GM23248 (cell line): ENCODE data around the gene TCOF1.

Source experiments
- EZH2 ChIP-seq: fragments of 200-600 bp; sonication (generic); IDR thresholded peaks from 2 replicates; pipeline ENCODE4 v1.6.1; 2018; ENCODE audit warnings: antibody characterized with exemption, mild to moderate bottlenecking; ENCODE audit not compliant: insufficient read depth, poor library complexity, severe bottlenecking
- EZH2phosphoT487 ChIP-seq: fragments of 200-600 bp; sonication (generic); IDR thresholded peaks from 2 replicates; pipeline ENCODE4 v1.6.1; 2018; ENCODE audit warnings: antibody characterized with exemption, moderate library complexity, mild to moderate bottlenecking, low read depth; ENCODE audit not compliant: insufficient read depth

GRCh38 chr5:150404535-150404934 lies 47.0 kb downstream of the TCOF1 start:
- TF ChIP-seq EZH2 (no peak), EZH2phosphoT487 (no peak)
